ENCODE measurements around the gene G6PD. TPM values are rescaled to one million over a fixed set of nuclear protein-coding genes. Genes with fewer than 3 reads are reported as not detected.
A peak's percentile ranks its signal among the peaks of the same experiment; 100 is the strongest.
"Not testable (repeated sequence)": the region's sequence is repeated elsewhere in the genome, so short reads cannot be mapped to it uniquely, and the experiment has no call there.

The G6PD gene
- total and polyA plus RNA-seq, 4 donors, result 19.7 to 70.9 (median 64.0) TPM

DNA sequence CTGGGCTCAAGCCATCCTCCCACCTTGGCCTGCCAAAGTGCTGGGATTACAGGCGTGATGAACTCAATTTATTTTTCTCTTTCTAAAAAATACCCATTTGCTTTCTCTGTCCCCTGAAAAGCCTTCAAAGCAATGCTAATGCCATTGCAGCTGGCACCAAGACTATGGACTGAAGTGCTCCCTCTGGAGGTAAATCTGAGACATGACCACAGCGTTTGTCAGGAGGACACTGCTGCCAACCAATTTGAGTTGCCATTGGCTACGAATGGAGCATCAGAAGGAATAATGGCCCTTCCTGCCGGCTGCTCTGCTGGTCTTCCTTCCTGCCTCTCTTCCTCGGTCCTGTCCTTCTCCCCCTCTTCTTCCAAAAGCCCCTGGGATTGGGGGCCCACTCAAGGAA, 28.4 kb upstream of the G6PD start:
- WGBS, 2 donors, result no CpG with 5 or more reads among the region's 5 CpGs
- H3K4me3 ChIP-seq (ENCODE audit: low read length in 2 of 2); H3K4me1 ChIP-seq (ENCODE audit: control insufficient read depth in 1 of 2, insufficient read depth in 2 of 2, low read length in 2 of 2); H3K27me3 ChIP-seq (ENCODE audit: control insufficient read depth in 1 of 2, insufficient read depth in 2 of 2, low read length in 1 of 2); intact Hi-C loops (cut with DNase I); H3K36me3 ChIP-seq (ENCODE audit: control insufficient read depth in 1 of 2, insufficient read depth in 2 of 2, low read length in 1 of 2); DNase-seq; H3K27ac ChIP-seq (ENCODE audit: low read depth in 1 of 2, low read length in 2 of 2); H3K9me3 ChIP-seq (ENCODE audit: control insufficient read depth, low read length): not testable (repeated sequence)
- ATAC-seq (ENCODE audit: low FRiP score), result peak; percentile 55

DNA sequence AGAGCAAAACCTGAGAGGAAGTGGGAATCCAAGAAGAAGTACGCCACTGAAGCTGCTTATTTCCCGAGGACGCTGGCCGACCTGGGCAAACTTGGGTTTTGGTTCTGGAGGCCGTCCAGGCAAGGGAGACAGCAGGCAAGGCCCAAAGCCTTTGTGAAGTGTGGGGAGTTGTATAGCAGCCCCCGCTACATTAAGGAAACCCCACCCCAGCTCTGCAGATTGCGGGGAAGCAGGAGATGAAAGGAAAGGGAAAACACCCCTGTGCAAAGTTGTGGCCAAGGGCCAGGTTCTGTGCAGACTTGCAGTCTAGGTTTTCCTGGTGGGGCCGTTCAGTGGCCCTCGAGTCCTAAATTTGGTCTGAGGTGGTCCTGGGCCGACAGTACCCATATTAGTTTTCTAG, 26.4 kb upstream of the G6PD start:
- DNase-seq; H3K27me3 ChIP-seq (ENCODE audit: control insufficient read depth in 1 of 2, insufficient read depth in 2 of 2, low read length in 1 of 2); H3K4me1 ChIP-seq (ENCODE audit: control insufficient read depth in 1 of 2, insufficient read depth in 2 of 2, low read length in 2 of 2); H3K9me3 ChIP-seq (ENCODE audit: control insufficient read depth, low read length); intact Hi-C loops (cut with DNase I); H3K4me3 ChIP-seq (ENCODE audit: low read length in 2 of 2); H3K27ac ChIP-seq (ENCODE audit: low read depth in 1 of 2, low read length in 2 of 2); H3K36me3 ChIP-seq (ENCODE audit: control insufficient read depth in 1 of 2, insufficient read depth in 2 of 2, low read length in 1 of 2); ATAC-seq (ENCODE audit: low FRiP score): not testable (repeated sequence)
- no CpG with 5 or more reads among the region's 10 CpGs for WGBS, 2 donors

DNA sequence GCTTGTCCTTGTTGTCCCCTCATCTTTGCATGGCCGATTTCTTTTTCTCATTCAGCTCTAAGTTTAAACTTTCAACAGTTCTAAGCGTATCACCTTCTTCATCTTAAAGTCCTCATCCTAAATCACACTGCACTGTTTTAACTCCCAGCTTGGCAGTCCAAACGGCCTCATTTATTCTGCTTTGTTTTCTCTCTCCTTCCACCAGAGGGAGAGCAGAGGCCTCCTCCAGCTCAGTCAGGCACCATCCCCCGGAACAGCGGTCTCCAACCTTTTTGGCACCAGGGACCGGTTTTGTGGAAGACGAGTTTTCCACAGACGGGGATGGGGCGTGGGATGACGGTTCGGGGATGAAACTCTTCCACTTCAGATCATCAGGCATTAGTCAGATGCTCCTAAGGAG, 23.7 kb upstream of the G6PD start:
- intact Hi-C loops (cut with DNase I); H3K36me3 ChIP-seq (ENCODE audit: control insufficient read depth in 1 of 2, insufficient read depth in 2 of 2, low read length in 1 of 2); H3K4me1 ChIP-seq (ENCODE audit: control insufficient read depth in 1 of 2, insufficient read depth in 2 of 2, low read length in 2 of 2); ATAC-seq (ENCODE audit: low FRiP score); DNase-seq; H3K27me3 ChIP-seq (ENCODE audit: control insufficient read depth in 1 of 2, insufficient read depth in 2 of 2, low read length in 1 of 2); H3K9me3 ChIP-seq (ENCODE audit: control insufficient read depth, low read length); H3K4me3 ChIP-seq (ENCODE audit: low read length in 2 of 2); H3K27ac ChIP-seq (ENCODE audit: low read depth in 1 of 2, low read length in 2 of 2): not testable (repeated sequence)
- WGBS, 2 donors, result no CpG with 5 or more reads among the region's 11 CpGs

DNA sequence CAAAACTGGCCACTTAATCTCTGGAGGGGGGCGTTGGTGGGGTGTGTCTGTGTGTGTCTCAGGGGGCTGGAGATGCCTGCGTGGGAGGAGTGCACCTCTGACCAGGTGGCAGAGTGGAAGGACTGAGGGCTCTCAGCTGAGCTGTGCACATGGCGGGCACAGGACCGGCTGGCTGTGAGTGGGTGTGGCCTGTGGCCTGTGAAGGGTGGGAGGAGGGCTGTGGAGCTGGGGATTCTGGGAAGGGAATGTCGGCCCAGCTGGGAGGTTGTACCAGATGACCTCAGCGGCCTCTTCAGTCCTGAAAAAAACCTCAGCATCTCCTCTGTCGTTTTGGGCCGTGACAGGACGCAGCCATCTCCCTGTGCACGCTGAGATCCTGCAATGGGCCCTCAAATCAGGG, 15.6 kb upstream of the G6PD start:
- H3K4me1 ChIP-seq (ENCODE audit: control insufficient read depth in 1 of 2, insufficient read depth in 2 of 2, low read length in 2 of 2); intact Hi-C loops (cut with DNase I); H3K9me3 ChIP-seq (ENCODE audit: control insufficient read depth, low read length); H3K4me3 ChIP-seq (ENCODE audit: low read length in 2 of 2); H3K36me3 ChIP-seq (ENCODE audit: control insufficient read depth in 1 of 2, insufficient read depth in 2 of 2, low read length in 1 of 2); H3K27ac ChIP-seq (ENCODE audit: low read depth in 1 of 2, low read length in 2 of 2); ATAC-seq (ENCODE audit: low FRiP score); DNase-seq; H3K27me3 ChIP-seq (ENCODE audit: control insufficient read depth in 1 of 2, insufficient read depth in 2 of 2, low read length in 1 of 2): not testable (repeated sequence)
- WGBS, 2 donors, result no CpG with 5 or more reads among the region's 10 CpGs

DNA sequence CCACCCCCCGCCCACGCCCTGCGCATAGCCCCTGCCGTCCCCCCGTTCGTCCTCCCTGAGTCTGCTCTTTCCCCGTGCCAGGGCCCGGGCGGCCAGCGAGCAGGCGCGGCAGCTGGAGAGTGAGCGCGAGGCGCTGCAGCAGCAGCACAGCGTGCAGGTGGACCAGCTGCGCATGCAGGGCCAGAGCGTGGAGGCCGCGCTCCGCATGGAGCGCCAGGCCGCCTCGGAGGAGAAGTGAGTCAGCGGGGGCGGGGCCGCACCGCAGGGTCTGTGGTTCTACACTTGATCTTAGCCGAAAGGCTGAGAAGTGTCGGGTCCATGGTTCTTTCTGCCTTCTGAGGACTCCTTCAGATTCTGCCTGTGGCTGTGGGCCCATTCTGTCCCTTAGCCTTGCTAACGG, 13.7 kb upstream of the G6PD start:
- ATAC-seq (ENCODE audit: low FRiP score); H3K4me3 ChIP-seq (ENCODE audit: low read length in 2 of 2); H3K27me3 ChIP-seq (ENCODE audit: control insufficient read depth in 1 of 2, insufficient read depth in 2 of 2, low read length in 1 of 2); H3K4me1 ChIP-seq (ENCODE audit: control insufficient read depth in 1 of 2, insufficient read depth in 2 of 2, low read length in 2 of 2); intact Hi-C loops (cut with DNase I); DNase-seq; H3K27ac ChIP-seq (ENCODE audit: low read depth in 1 of 2, low read length in 2 of 2); H3K9me3 ChIP-seq (ENCODE audit: control insufficient read depth, low read length); H3K36me3 ChIP-seq (ENCODE audit: control insufficient read depth in 1 of 2, insufficient read depth in 2 of 2, low read length in 1 of 2): not testable (repeated sequence)
- WGBS, 2 donors, result 60 to 79% methylated on average over 8 to 12 of the region's 31 CpGs

DNA sequence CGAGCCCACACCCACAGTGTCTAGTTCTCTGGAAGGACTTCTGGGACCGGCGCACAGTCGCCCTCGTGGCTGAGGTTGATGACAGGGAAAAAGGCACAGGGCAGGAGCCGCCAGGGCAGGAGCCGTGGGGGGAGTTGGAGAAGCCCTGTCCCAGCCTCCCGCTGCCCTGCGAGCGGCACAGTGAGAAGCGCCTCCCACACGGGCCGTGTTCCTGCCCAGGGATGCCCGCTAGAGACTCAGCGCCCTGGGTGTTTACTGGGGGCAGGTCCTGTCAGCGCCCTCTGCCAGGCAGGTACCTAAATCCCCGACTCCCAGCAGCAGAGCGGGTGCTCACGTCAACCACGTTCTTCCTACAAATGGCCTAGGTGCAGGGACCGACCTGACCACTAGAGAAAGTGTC, 12.2 kb upstream of the G6PD start:
- H3K27ac ChIP-seq (ENCODE audit: low read depth in 1 of 2, low read length in 2 of 2); H3K36me3 ChIP-seq (ENCODE audit: control insufficient read depth in 1 of 2, insufficient read depth in 2 of 2, low read length in 1 of 2); intact Hi-C loops (cut with DNase I); H3K4me3 ChIP-seq (ENCODE audit: low read length in 2 of 2); H3K9me3 ChIP-seq (ENCODE audit: control insufficient read depth, low read length); DNase-seq; H3K4me1 ChIP-seq (ENCODE audit: control insufficient read depth in 1 of 2, insufficient read depth in 2 of 2, low read length in 2 of 2); ATAC-seq (ENCODE audit: low FRiP score); H3K27me3 ChIP-seq (ENCODE audit: control insufficient read depth in 1 of 2, insufficient read depth in 2 of 2, low read length in 1 of 2): not testable (repeated sequence)
- 93 to 97% methylated on average over 3 to 10 of the region's 21 CpGs for WGBS, 2 donors

DNA sequence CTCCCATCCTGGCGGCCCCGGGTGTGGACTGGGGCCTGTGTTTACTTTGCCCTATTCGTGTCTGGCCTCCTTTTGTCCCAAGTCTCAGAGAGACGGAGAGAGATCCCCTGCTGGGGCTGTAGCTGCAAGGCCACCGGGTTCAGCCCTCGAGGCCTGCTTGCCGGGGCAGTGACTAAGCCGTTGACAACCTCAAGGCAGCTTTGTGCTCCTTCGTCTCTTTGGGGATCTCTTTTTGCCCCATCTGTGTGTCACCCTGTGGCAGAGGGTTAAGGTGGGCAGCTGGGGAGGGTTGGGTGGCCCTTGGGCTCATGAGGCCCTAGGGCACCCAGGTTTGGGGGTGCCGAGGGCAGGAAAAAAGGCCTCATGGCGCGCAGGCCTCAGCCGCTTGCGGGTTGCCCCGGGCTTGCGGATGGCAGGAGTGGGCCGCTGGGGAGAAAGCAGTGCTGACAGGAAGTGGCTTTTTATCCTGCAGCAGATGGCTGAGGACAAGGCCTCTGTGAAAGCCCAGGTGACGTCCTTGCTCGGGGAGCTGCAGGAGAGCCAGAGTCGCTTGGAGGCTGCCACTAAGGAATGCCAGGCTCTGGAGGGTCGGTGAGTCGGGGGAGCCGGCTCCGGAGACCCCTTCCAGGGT, 11.5 kb upstream of the G6PD start:
- 90% methylated on average over 4 to 5 of the region's 24 CpGs for WGBS, 2 donors
- intact Hi-C loops (cut with DNase I); ATAC-seq (ENCODE audit: low FRiP score); H3K4me1 ChIP-seq (ENCODE audit: control insufficient read depth in 1 of 2, insufficient read depth in 2 of 2, low read length in 2 of 2); H3K27me3 ChIP-seq (ENCODE audit: control insufficient read depth in 1 of 2, insufficient read depth in 2 of 2, low read length in 1 of 2); DNase-seq; H3K27ac ChIP-seq (ENCODE audit: low read depth in 1 of 2, low read length in 2 of 2); H3K36me3 ChIP-seq (ENCODE audit: control insufficient read depth in 1 of 2, insufficient read depth in 2 of 2, low read length in 1 of 2); H3K4me3 ChIP-seq (ENCODE audit: low read length in 2 of 2); H3K9me3 ChIP-seq (ENCODE audit: control insufficient read depth, low read length): not testable (repeated sequence)

DNA sequence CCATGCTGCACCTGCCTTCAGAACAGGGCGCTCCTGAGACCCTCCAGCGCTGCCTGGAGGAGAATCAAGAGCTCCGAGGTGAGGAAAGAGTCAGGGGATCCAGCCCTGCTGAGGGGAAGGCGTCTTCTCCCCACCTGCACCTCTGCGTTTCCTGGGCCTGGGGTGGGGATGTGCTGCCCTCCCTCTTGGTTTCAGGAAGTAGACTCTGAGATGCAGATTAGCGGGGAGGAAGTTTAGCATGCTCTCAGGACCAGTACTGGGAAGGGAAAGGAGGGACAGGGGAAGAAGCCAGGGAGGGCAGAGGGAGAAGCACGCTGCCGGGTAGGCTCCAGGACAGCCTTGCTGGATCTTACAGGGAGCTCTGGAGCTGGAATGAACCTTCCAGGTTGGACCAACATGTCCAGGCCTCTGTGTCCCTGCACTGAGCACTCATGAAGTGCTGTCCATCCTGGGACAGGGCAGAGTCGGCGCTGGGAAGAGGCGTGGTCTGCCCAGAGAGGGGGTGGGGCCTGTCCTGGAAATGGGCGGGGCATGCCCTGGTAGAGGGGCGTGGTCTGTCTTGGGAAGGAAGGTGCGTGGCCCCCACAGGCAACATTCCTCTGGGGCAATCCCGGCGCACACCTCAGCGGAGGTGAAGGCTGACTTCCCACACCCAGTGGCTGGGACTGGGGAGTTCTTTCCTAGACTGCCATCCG, 5.6 kb upstream of the G6PD start:
- ATAC-seq (ENCODE audit: low FRiP score); intact Hi-C loops (cut with DNase I); H3K9me3 ChIP-seq (ENCODE audit: control insufficient read depth, low read length); H3K27me3 ChIP-seq (ENCODE audit: control insufficient read depth in 1 of 2, insufficient read depth in 2 of 2, low read length in 1 of 2); H3K36me3 ChIP-seq (ENCODE audit: control insufficient read depth in 1 of 2, insufficient read depth in 2 of 2, low read length in 1 of 2); H3K27ac ChIP-seq (ENCODE audit: low read depth in 1 of 2, low read length in 2 of 2); H3K4me3 ChIP-seq (ENCODE audit: low read length in 2 of 2); H3K4me1 ChIP-seq (ENCODE audit: control insufficient read depth in 1 of 2, insufficient read depth in 2 of 2, low read length in 2 of 2); DNase-seq: not testable (repeated sequence)
- 85 to 92% methylated on average over 8 to 12 of the region's 18 CpGs for WGBS, 2 donors

DNA sequence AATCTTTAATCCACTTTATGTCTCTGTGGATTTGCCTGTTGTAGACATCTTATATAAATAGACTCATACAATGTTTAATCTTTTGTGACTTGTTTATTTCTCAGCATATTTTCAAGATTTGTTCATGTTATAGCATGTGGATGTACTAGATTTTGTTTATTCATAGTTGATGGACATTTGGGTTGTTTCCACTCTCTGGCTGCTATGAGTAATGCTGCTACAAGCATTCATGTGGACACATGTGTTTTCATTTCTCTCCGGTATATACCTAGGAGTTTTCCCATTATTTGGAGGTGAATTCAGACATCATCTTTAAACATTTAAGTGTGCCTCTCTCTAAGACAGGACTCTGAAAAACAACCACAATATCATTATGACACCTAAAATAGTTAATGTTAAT, 3.1 kb upstream of the G6PD start:
- ATAC-seq (ENCODE audit: low FRiP score) (no peak), DNase-seq (no peak)
- Histone ChIP-seq H3K4me3 (ENCODE audit: low read length in 2 of 2) (no peak overlapping the region), H3K27ac (ENCODE audit: low read depth in 1 of 2, low read length in 2 of 2) (no peak overlapping the region), H3K27me3 (ENCODE audit: control insufficient read depth in 1 of 2, insufficient read depth in 2 of 2, low read length in 1 of 2) (no peaks in the 10 kb centered on the region), H3K36me3 (ENCODE audit: control insufficient read depth in 1 of 2, insufficient read depth in 2 of 2, low read length in 1 of 2) (peaks cover 0 to under 1% of the 10 kb centered on the region in 2 donors), H3K9me3 (ENCODE audit: control insufficient read depth, low read length) (no peaks in the 10 kb centered on the region), H3K4me1 (ENCODE audit: control insufficient read depth in 1 of 2, insufficient read depth in 2 of 2, low read length in 2 of 2) (no peaks in the 10 kb centered on the region)
- intact Hi-C loops (cut with DNase I), result no loop called here
- WGBS, 2 donors, result 52 to 83% methylated on average over 1 of the region's 1 CpG

Measured in aorta (tissue), 5 donors.